Thyroid gland (tissue), 4 donors: ENCODE measurements around the gene ACHE. TPM values are rescaled to one million over a fixed set of nuclear protein-coding genes. Genes with fewer than 3 reads are reported as not detected.

Experiments
- DNase-seq, 2 donors: peaks; one replicate each; pipeline ENCODE4 v3.0.0-alpha.2; 2019
- H3K27ac ChIP-seq, 3 donors: fragments of 200-600 bp; sonication (generic); 1 replicate in 2 of 3; 2 replicates in 1 of 3; pipeline ENCODE4 v1.5.1; 2016 to 2019; ENCODE audit warnings: mild to moderate bottlenecking in 1 of 3, moderate library complexity in 1 of 3
- H3K27me3 ChIP-seq: fragments of 200-600 bp; sonication (generic); one replicate; pipeline ENCODE4 v1.5.1; 2019
- H3K36me3 ChIP-seq, 2 donors: fragments of 200-600 bp; sonication (generic); one replicate each; pipeline ENCODE4 v1.5.1; 2016 to 2019
- H3K4me1 ChIP-seq, 2 donors: fragments of 200-600 bp; sonication (generic); one replicate each; pipeline ENCODE4 v1.5.1; 2017 to 2019
- H3K4me3 ChIP-seq, 3 donors: fragments of 200-600 bp; sonication (generic); replicated peaks in 1 of 3; 1 replicate in 2 of 3; 2 replicates in 1 of 3; pipeline ENCODE4 v1.5.1; 2016; ENCODE audit warnings: mild to moderate bottlenecking in 1 of 3
- H3K9me3 ChIP-seq: fragments of 200-600 bp; sonication (generic); one replicate; pipeline ENCODE4 v1.5.1; 2017
- CTCF ChIP-seq, 6 experiments: fragments of 200-600 bp in 3 of 6; fragments of 450-650 bp in 3 of 6; sonication (generic) in 3 of 6; IDR thresholded peaks; one replicate each; pipeline ENCODE4 v1.5.1; 2016 to 2019; ENCODE audit warnings: antibody characterized with exemption in 6 of 6, mild to moderate bottlenecking in 2 of 6, inconsistent platforms in 1 of 6, moderate library complexity in 1 of 6
- POLR2A ChIP-seq, 2 donors: fragments of 450-650 bp; IDR thresholded peaks; one replicate each; pipeline ENCODE4 v1.6.1; 2017; ENCODE audit warnings: antibody characterized with exemption in 2 of 2, mild to moderate bottlenecking in 2 of 2, moderate library complexity in 1 of 2
- WGBS, 2 donors: methylation state at CpG; one replicate each; pipeline ENCODE4 v1.1.5; 2017; 5-methylcytosine and 5-hydroxymethylcytosine counted together
- intact Hi-C: fragments of 100-400 bp; cut with DNase I; formaldehyde crosslinking; loops from one replicate; pipeline ENCODE4 v1.15.1; 2023
- total RNA-seq, 4 donors: library from RNA; depleted of rRNA; stranded (reverse); fragments of >200 nt; gene quantifications; one replicate each; pipeline ENCODE4 v1.2.3, GENCODE V29; 2016

Gene ACHE
- total RNA-seq, 4 donors from 2014 or later, result 1.0 to 4.8 (median 1.8) TPM

- peak overlapping the region in 2 of 3 donors; percentile 5 to 96 for H3K27ac ChIP-seq
- no peaks in the 10 kb centered on the region for H3K27me3 ChIP-seq
- no peak overlapping the region for H3K4me3 ChIP-seq
- peaks cover 14 to 26% of the 10 kb centered on the region in 2 donors for H3K4me1 ChIP-seq
- intact Hi-C loops, result no loop called here
- no peak for DNase-seq
- TF ChIP-seq CTCF (IDR thresholded peaks at IDR 0.05), result no peak
- TF ChIP-seq POLR2A (IDR thresholded peaks at IDR 0.05), result no peak
- peaks cover 0 to 7% of the 10 kb centered on the region in 2 donors for H3K36me3 ChIP-seq
- H3K9me3 ChIP-seq, result no peaks in the 10 kb centered on the region
- 86 to 91% methylated on average over 10 to 16 of the region's 17 CpGs for WGBS, 2 donors
Observed at GRCh38 chr7:100865372-100865911, 30.2 kb downstream of the ACHE start.

GRCh38 chr7:100864263-100864845, 31.3 kb downstream of the ACHE start:
- 90% methylated on average over 12 of the region's 12 CpGs for WGBS, 2 donors
- intact Hi-C loops, result no loop called here

GRCh38 chr7:100863406-100863950, 32.2 kb downstream of the ACHE start:
- H3K27me3 ChIP-seq, result no peaks in the 10 kb centered on the region
- no peak overlapping the region for H3K27ac ChIP-seq
- H3K4me1 ChIP-seq, result peaks cover 11 to 19% of the 10 kb centered on the region in 2 donors
- peaks cover 0 to 5% of the 10 kb centered on the region in 2 donors for H3K36me3 ChIP-seq
- intact Hi-C loops, result no loop called here
- no peak overlapping the region for H3K4me3 ChIP-seq
- no peaks in the 10 kb centered on the region for H3K9me3 ChIP-seq
- no peak for TF ChIP-seq POLR2A (IDR thresholded peaks at IDR 0.05)
- no peak for TF ChIP-seq CTCF (IDR thresholded peaks at IDR 0.05)
- WGBS, 2 donors, result 69 to 73% methylated on average over 10 of the region's 10 CpGs
- DNase-seq, result no peak

More at GRCh38 chr7:100864263-100864845, 31.3 kb downstream of the ACHE start:
- Histone ChIP-seq H3K27me3 (no peaks in the 10 kb centered on the region), H3K4me1 (peaks cover 14 to 26% of the 10 kb centered on the region in 2 donors), H3K9me3 (no peaks in the 10 kb centered on the region), H3K4me3 (no peak overlapping the region), H3K36me3 (peaks cover 0 to 5% of the 10 kb centered on the region in 2 donors), H3K27ac (no peak overlapping the region)
- DNase-seq, result no peak
- no peak for TF ChIP-seq POLR2A (IDR thresholded peaks at IDR 0.05)
- no peak for TF ChIP-seq CTCF (IDR thresholded peaks at IDR 0.05)

GRCh38 chr7:100861616-100861985, 34.1 kb downstream of the ACHE start:
- intact Hi-C loops, result no loop called here

More at GRCh38 chr7:100861616-100861985, 34.1 kb downstream of the ACHE start:
- Histone ChIP-seq H3K9me3 (no peaks in the 10 kb centered on the region), H3K27ac (no peak overlapping the region), H3K4me1 (peaks cover 3 to 10% of the 10 kb centered on the region in 2 donors), H3K4me3 (no peak overlapping the region), H3K36me3 (peaks cover 0 to 5% of the 10 kb centered on the region in 2 donors), H3K27me3 (no peaks in the 10 kb centered on the region)
- no peak for TF ChIP-seq POLR2A (IDR thresholded peaks at IDR 0.05)
- no peak for TF ChIP-seq CTCF (IDR thresholded peaks at IDR 0.05)
- DNase-seq, result no peak
- 88 to 96% methylated on average over 14 of the region's 14 CpGs for WGBS, 2 donors
